Measurements from ENCODE around the gene MYL3. TPM values are rescaled to one million over a fixed set of nuclear protein-coding genes. Genes with fewer than 3 reads are reported as not detected.
A peak's percentile ranks its signal among the peaks of the same experiment; 100 is the strongest.

MYL3 gene
- polyA plus RNA-seq, 1 experiment: not detected

DNA sequence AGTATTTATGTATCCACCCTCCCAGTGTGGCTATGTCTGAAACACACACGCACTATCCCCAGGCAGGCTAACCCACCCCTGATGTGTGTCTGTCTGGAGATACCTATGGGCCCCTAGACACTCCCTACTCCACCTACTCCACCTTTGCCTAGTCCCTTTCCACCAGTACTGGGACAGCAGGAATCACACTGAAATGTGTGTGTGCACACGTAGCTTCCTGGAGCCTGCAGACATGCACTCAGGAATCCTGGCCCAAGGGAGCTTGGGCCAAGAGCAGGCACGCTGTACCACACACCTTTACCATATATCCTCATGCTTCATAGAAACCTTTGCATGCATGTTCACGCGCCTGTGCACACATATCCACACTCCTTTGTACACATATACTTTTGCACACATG, 7.4 kb upstream of the MYL3 start:
- DNase-seq (ENCODE audit: low read depth, low spot score): no peak
- peaks cover 54% of the 10 kb centered on the region for H3K27me3 ChIP-seq (ENCODE audit: control insufficient read depth, insufficient read depth, low read length)
- TF ChIP-seq, protein P1, sequence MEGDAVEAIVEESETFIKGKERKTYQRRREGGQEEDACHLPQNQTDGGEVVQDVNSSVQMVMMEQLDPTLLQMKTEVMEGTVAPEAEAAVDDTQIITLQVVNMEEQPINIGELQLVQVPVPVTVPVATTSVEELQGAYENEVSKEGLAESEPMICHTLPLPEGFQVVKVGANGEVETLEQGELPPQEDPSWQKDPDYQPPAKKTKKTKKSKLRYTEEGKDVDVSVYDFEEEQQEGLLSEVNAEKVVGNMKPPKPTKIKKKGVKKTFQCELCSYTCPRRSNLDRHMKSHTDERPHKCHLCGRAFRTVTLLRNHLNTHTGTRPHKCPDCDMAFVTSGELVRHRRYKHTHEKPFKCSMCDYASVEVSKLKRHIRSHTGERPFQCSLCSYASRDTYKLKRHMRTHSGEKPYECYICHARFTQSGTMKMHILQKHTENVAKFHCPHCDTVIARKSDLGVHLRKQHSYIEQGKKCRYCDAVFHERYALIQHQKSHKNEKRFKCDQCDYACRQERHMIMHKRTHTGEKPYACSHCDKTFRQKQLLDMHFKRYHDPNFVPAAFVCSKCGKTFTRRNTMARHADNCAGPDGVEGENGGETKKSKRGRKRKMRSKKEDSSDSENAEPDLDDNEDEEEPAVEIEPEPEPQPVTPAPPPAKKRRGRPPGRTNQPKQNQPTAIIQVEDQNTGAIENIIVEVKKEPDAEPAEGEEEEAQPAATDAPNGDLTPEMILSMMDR (IDR thresholded peaks at IDR 0.05; ENCODE audit: low read depth, low read length): no peak
- H3K4me3 ChIP-seq (ENCODE audit: low read depth, low read length): no peak overlapping the region
- ChIA-PET CTCF (interaction anchor here (1.0 to 1.6 kb wide), 3 partner anchors 24 to 453 kb away, joined by 4 to 11 read pairs (median 8); no protein-coding TSS in a partner anchor), POLR2A (no interaction called here)
- H3K27ac ChIP-seq (ENCODE audit: low read depth, low read length): no peak overlapping the region
- no peaks in the 10 kb centered on the region; the same call in 1 of the 2 replicates for H3K9me3 ChIP-seq (ENCODE audit: control insufficient read depth, insufficient read depth, low read length)

DNA sequence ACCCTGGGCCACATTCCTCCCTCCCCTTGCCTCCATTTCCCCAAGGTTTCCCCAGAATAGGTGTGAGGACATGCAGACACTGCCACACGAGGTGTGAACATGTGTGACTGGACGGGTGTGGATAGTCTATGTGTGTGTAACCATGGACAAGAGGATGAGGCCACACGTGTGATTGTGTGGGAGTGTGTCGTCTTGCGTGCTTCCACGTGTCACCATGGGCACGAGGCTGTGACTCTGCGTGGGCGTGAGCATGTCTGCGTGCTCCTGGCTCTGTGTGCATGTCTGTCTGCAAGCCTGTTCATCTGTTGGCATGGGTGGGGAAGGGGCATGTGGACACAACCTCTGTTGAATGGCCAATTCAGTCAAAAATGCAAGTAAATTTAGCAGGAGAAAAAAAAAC, 6.2 kb upstream of the MYL3 start:
- no peak for DNase-seq (ENCODE audit: low read depth, low spot score)
- TF ChIP-seq, protein P1 (IDR thresholded peaks at IDR 0.05; ENCODE audit: low read depth, low read length): no peak
- Histone ChIP-seq H3K9me3 (ENCODE audit: control insufficient read depth, insufficient read depth, low read length) (no peaks in the 10 kb centered on the region; the same call in 1 of the 2 replicates), H3K27me3 (ENCODE audit: control insufficient read depth, insufficient read depth, low read length) (peaks cover 55% of the 10 kb centered on the region), H3K27ac (ENCODE audit: low read depth, low read length) (no peak overlapping the region), H3K4me3 (ENCODE audit: low read depth, low read length) (no peak overlapping the region)
- CTCF ChIA-PET: interaction anchor here (0.6 kb wide), 1 partner anchor 23 kb away, joined by 3 read pairs; no protein-coding TSS in a partner anchor
- POLR2A ChIA-PET: no interaction called here

DNA sequence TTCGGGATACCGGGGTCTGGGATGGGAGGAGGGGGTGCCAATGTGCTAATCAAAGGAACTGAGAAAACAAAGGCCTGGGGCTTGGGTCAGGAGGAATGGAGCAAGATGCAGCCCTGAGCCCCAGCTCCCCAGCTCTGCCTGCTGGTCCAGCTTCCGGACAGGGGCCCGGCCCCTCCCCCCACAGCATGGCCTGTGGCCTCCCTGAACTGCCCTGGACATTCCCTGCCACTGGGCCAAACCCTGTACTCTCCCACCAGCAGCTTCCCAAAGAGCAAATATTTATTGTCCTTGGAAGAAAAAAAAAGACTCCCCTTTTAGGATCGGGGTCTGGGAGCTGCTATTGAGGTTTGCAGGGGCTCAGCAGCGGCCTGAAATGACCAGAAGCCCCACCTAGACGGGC, 5.7 kb upstream of the MYL3 start:
- peaks cover 51% of the 10 kb centered on the region for H3K27me3 ChIP-seq (ENCODE audit: control insufficient read depth, insufficient read depth, low read length)
- DNase-seq (ENCODE audit: low read depth, low spot score): no peak
- TF ChIP-seq, protein P1 (IDR thresholded peaks at IDR 0.05; ENCODE audit: low read depth, low read length): no peak
- ChIA-PET POLR2A (no interaction called here), CTCF (interaction anchor here (1.1 to 3.9 kb wide), 3 partner anchors 22 to 455 kb away, joined by 11 to 57 read pairs (median 19); no protein-coding TSS in a partner anchor)
- no peaks in the 10 kb centered on the region; the same call in 1 of the 2 replicates for H3K9me3 ChIP-seq (ENCODE audit: control insufficient read depth, insufficient read depth, low read length)
- H3K27ac ChIP-seq (ENCODE audit: low read depth, low read length): no peak overlapping the region
- no peak overlapping the region for H3K4me3 ChIP-seq (ENCODE audit: low read depth, low read length)

DNA sequence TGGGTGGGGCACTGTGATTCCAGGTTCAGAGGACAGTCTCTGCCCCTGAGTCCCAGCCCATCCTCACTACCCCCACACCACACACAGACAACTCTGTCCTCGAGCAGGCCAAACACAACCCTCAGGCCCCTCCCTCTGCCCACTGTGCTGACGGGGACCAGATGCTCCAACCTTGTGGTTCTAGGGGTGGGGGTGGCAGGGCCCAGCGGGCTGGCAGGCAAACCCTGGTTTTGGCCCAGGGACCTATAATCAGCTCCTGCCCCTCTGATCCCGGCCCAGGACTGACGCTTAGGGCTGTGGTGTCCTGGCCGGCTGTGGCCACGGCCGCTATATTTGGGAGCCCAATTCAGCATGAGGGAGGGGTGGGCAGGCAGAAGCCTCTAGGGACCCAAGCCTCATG, 5.0 kb upstream of the MYL3 start:
- TF ChIP-seq, protein P1 (IDR thresholded peaks at IDR 0.05; ENCODE audit: low read depth, low read length): no peak
- CTCF ChIA-PET: interaction anchor here (1.1 to 3.9 kb wide), 5 partner anchors 21 to 456 kb away, joined by 11 to 57 read pairs (median 19); no protein-coding TSS in a partner anchor
- Histone ChIP-seq H3K27me3 (ENCODE audit: control insufficient read depth, insufficient read depth, low read length) (peaks cover 50% of the 10 kb centered on the region), H3K9me3 (ENCODE audit: control insufficient read depth, insufficient read depth, low read length) (no peaks in the 10 kb centered on the region; the same call in 1 of the 2 replicates), H3K27ac (ENCODE audit: low read depth, low read length) (no peak overlapping the region), H3K4me3 (ENCODE audit: low read depth, low read length) (no peak overlapping the region)
- POLR2A ChIA-PET: no interaction called here
- DNase-seq (ENCODE audit: low read depth, low spot score): no peak

DNA sequence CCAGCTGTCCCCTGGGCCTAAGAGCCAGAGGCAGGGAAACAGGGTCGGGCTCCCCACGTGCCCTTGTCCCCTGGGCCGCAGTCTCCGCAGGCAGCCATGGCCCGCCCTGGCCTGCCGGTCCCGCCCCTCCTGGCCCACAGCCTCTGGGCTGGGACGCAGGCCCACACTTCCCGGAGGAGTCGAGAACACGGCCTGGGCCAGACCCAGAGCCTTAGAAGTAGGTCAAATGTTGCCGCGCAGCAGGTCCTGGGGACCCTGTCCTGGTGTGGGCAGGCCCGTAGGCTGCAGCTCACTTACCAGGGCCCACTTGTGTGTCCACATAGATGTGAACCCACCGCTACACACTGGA, 4.3 kb upstream of the MYL3 start:
- TF ChIP-seq, protein P1 (IDR thresholded peaks at IDR 0.05; ENCODE audit: low read depth, low read length): 0 out of 2 replicates have a peak, but pooled peaks have one; percentile 2
- Histone ChIP-seq H3K27ac (ENCODE audit: low read depth, low read length) (no peak overlapping the region), H3K4me3 (ENCODE audit: low read depth, low read length) (no peak overlapping the region), H3K9me3 (ENCODE audit: control insufficient read depth, insufficient read depth, low read length) (no peaks in the 10 kb centered on the region; the same call in 1 of the 2 replicates), H3K27me3 (ENCODE audit: control insufficient read depth, insufficient read depth, low read length) (peaks cover 47% of the 10 kb centered on the region)
- no peak for DNase-seq (ENCODE audit: low read depth, low spot score)
- ChIA-PET POLR2A (no interaction called here), CTCF (interaction anchor here (0.7 to 3.9 kb wide), 16 partner anchors 8 to 533 kb away, joined by 3 to 57 read pairs (median 7); partner anchors contain the start of gene PTH1R)

All from AG04450 (cell line).